Inflammatory macrophage treated with lipopolysaccharide for 4 hours (primary cell): ENCODE results near the gene HOXD3.
A peak's percentile ranks its signal among the peaks of the same experiment; 100 is the strongest.

ENCODE experiments used
- DNase-seq: peaks from one replicate; pipeline ENCODE4 v3.0.0-alpha.2; 2020

Gene HOXD3

GRCh38 chr2:176186024-176186423, 28.9 kb downstream of the HOXD3 start:
- DNase-seq, result no peak

GRCh38 chr2:176187200-176187898, 30.2 kb downstream of the HOXD3 start:
- no peak for DNase-seq

- DNase-seq, result peak; percentile 7
Measured at GRCh38 chr2:176187899-176188773, 31.0 kb downstream of the HOXD3 start, which contains the start of gene HOXD1. HOXD1 (plus strand) TSS chr2:176188668; CDS start chr2:176188802, 134 bp downstream.

GRCh38 chr2:176188774-176189680, 31.9 kb downstream of the HOXD3 start:
- DNase-seq, result no peak

- DNase-seq, result no peak
Measured at GRCh38 chr2:176189681-176190641, 32.9 kb downstream of the HOXD3 start.

GRCh38 chr2:176192351-176192750, 35.2 kb downstream of the HOXD3 start:
- no peak for DNase-seq

- DNase-seq, result no peak
Measured at GRCh38 chr2:176193048-176193447, 35.9 kb downstream of the HOXD3 start.

- no peak for DNase-seq
Measured at GRCh38 chr2:176199902-176200301, 42.8 kb downstream of the HOXD3 start.

- DNase-seq, result no peak
Measured at GRCh38 chr2:176200971-176201370, 43.9 kb downstream of the HOXD3 start.

GRCh38 chr2:176202491-176202890, 45.4 kb downstream of the HOXD3 start:
- DNase-seq, result no peak

GRCh38 chr2:176205126-176205525, 48.0 kb downstream of the HOXD3 start:
- DNase-seq, result no peak

GRCh38 chr2:176206136-176206535, 49.0 kb downstream of the HOXD3 start:
- DNase-seq, result no peak

GRCh38 chr2:176206682-176207081, 49.6 kb downstream of the HOXD3 start:
- DNase-seq, result no peak

GRCh38 chr2:176211110-176211509, 54.0 kb downstream of the HOXD3 start:
- DNase-seq, result no peak

- no peak for DNase-seq
Measured at GRCh38 chr2:176212276-176212675, 55.2 kb downstream of the HOXD3 start.

- DNase-seq, result no peak
Measured at GRCh38 chr2:176213406-176213805, 56.3 kb downstream of the HOXD3 start.
